Measurements from ENCODE around the gene RAP2B. TPM values are rescaled to one million over a fixed set of nuclear protein-coding genes. Genes with fewer than 3 reads are reported as not detected.

The RAP2B gene
- total RNA-seq, 1 donor from 2014 or later, result 19.1 TPM

GRCh38 chr3:153129866-153130265 is 32.2 kb upstream of the RAP2B start:
- intact Hi-C loops (cut with DNase I), result no loop called here

GRCh38 chr3:153130312-153130977 is 31.6 kb upstream of the RAP2B start:
- Histone ChIP-seq H3K36me3 (no peaks in the 10 kb centered on the region), H3K4me1 (no peaks in the 10 kb centered on the region)

More at GRCh38 chr3:153129866-153130265, 32.2 kb upstream of the RAP2B start:
- Histone ChIP-seq H3K36me3 (no peaks in the 10 kb centered on the region), H3K9me3 (no peaks in the 10 kb centered on the region), H3K27me3 (ENCODE audit: low read depth) (no peaks in the 10 kb centered on the region), H3K4me3 (no peak overlapping the region), H3K4me1 (no peaks in the 10 kb centered on the region), H3K27ac (no peak overlapping the region)
- ATAC-seq, result no peak
- DNase-seq, result no peak
- TF ChIP-seq CTCF (IDR thresholded peaks at IDR 0.05), result no peak

GRCh38 chr3:153137626-153138025 is 24.4 kb upstream of the RAP2B start:
- no peak overlapping the region for H3K4me3 ChIP-seq
- peaks cover 12% of the 10 kb centered on the region for H3K4me1 ChIP-seq
- peak overlapping the region; percentile 72 for H3K27ac ChIP-seq
- TF ChIP-seq CTCF (IDR thresholded peaks at IDR 0.05), result no peak
- intact Hi-C loops (cut with DNase I), result no loop called here
- H3K36me3 ChIP-seq, result no peaks in the 10 kb centered on the region
- no peaks in the 10 kb centered on the region for H3K9me3 ChIP-seq
- DNase-seq (no peak), ATAC-seq (no peak)
- no peaks in the 10 kb centered on the region for H3K27me3 ChIP-seq (ENCODE audit: low read depth)

More at GRCh38 chr3:153130312-153130977, 31.6 kb upstream of the RAP2B start:
- H3K9me3 ChIP-seq, result no peaks in the 10 kb centered on the region
- no peaks in the 10 kb centered on the region for H3K27me3 ChIP-seq (ENCODE audit: low read depth)
- no peak for DNase-seq
- TF ChIP-seq CTCF (IDR thresholded peaks at IDR 0.05), result no peak
- no peak overlapping the region for H3K27ac ChIP-seq
- no peak overlapping the region for H3K4me3 ChIP-seq
- peak in 1 of 2 donors; percentile 42 for ATAC-seq
- intact Hi-C loops (cut with DNase I), result no loop called here

- Histone ChIP-seq H3K4me3 (no peak overlapping the region), H3K9me3 (no peaks in the 10 kb centered on the region), H3K27me3 (ENCODE audit: low read depth) (no peaks in the 10 kb centered on the region), H3K4me1 (peaks cover 12% of the 10 kb centered on the region), H3K36me3 (no peaks in the 10 kb centered on the region), H3K27ac (peak overlapping the region; percentile 72)
- DNase-seq, result peak; percentile 73
- ATAC-seq, result peak; percentile 96
- intact Hi-C loops (cut with DNase I), result no loop called here
- TF ChIP-seq CTCF (IDR thresholded peaks at IDR 0.05), result no peak
Observed at GRCh38 chr3:153138276-153139210, 23.5 kb upstream of the RAP2B start.

GRCh38 chr3:153142961-153143360 is 19.1 kb upstream of the RAP2B start:
- no peaks in the 10 kb centered on the region for H3K36me3 ChIP-seq
- H3K27me3 ChIP-seq (ENCODE audit: low read depth), result no peaks in the 10 kb centered on the region
- no peak overlapping the region for H3K4me3 ChIP-seq
- DNase-seq (no peak), ATAC-seq (no peak)
- H3K4me1 ChIP-seq, result peaks cover 12% of the 10 kb centered on the region
- H3K27ac ChIP-seq, result no peak overlapping the region
- intact Hi-C loops (cut with DNase I), result no loop called here
- TF ChIP-seq CTCF (IDR thresholded peaks at IDR 0.05), result no peak
- no peaks in the 10 kb centered on the region for H3K9me3 ChIP-seq
